GM23248 (cell line): ENCODE results near the gene PGPEP1.
"Not testable (repeated sequence)": the region's sequence is repeated elsewhere in the genome, so short reads cannot be mapped to it uniquely, and the experiment has no call there.

Source experiments
- EZH2 ChIP-seq: fragments of 200-600 bp; sonication (generic); IDR thresholded peaks from 2 replicates; pipeline ENCODE4 v1.6.1; 2018; ENCODE audit warnings: antibody characterized with exemption, mild to moderate bottlenecking; ENCODE audit not compliant: insufficient read depth, poor library complexity, severe bottlenecking
- EZH2phosphoT487 ChIP-seq: fragments of 200-600 bp; sonication (generic); IDR thresholded peaks from 2 replicates; pipeline ENCODE4 v1.6.1; 2018; ENCODE audit warnings: antibody characterized with exemption, moderate library complexity, mild to moderate bottlenecking, low read depth; ENCODE audit not compliant: insufficient read depth

DNA sequence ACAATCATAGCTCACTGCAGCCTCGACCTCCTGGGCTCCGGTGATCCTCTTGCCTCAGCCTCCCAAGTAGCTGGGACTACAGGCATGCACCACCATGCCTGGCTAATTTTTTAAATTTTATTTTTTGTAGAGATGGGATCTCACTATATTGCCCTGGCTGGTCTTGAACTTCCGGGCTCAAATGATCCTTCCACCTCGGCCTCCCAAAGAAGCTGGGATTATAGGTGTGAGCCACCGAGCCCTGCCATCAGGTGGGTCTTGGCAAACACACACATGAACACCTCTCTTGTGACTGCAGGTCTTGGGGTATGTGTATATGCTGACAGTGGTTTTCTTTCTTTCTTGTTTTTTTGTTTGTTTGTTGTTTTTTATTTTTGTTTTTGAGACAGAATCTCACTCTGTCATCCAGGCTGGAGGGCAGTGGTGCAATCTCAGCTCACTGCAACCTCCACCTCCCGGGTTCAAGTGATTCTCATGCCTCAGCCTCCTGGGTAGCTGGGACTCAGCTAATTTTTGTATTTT is 8.5 kb downstream of the PGPEP1 start:
- not testable (repeated sequence) for TF ChIP-seq EZH2, EZH2phosphoT487
